Activated CD4-positive, alpha-beta memory T cell treated with anti-CD3 and anti-CD28 coated beads for 36 hours (primary cell): ENCODE results near the gene USF2. TPM values are rescaled to one million over a fixed set of nuclear protein-coding genes. Genes with fewer than 3 reads are reported as not detected.

Experiments used
- CTCF ChIA-PET: fragments of 350-600 bp; sonication (Branson Sonifier 250); formaldehyde crosslinking; loops from one replicate; lab custom pipeline; 2021; ENCODE audit warnings: antibody characterized with exemption, inconsistent platforms; lab: Charles Lee
- POLR2A ChIA-PET: fragments of 350-600 bp; sonication (Branson Sonifier 250); formaldehyde crosslinking; loops from one replicate; lab custom pipeline; 2021; ENCODE audit warnings: antibody characterized with exemption; lab: Charles Lee
- DNase-seq: peaks from one replicate; pipeline ENCODE4 v3.0.0-alpha.2; 2020
- H3K27ac Mint-ChIP-seq: one replicate; pipeline ENCODE4 v1.8.0; 2021; ENCODE audit warnings: mixed read lengths
- H3K27me3 Mint-ChIP-seq: one replicate; pipeline ENCODE4 v1.8.0; 2021; ENCODE audit warnings: mixed read lengths
- H3K36me3 Mint-ChIP-seq: one replicate; pipeline ENCODE4 v1.8.0; 2021; ENCODE audit warnings: mixed read lengths
- H3K4me1 Mint-ChIP-seq: one replicate; pipeline ENCODE4 v1.8.0; 2021; ENCODE audit warnings: low read depth, mixed read lengths
- H3K4me3 Mint-ChIP-seq: one replicate; pipeline ENCODE4 v1.8.0; 2021; ENCODE audit warnings: mild to moderate bottlenecking, mixed read lengths
- H3K9me3 Mint-ChIP-seq: one replicate; pipeline ENCODE4 v1.8.0; 2021; ENCODE audit warnings: mixed read lengths
- intact Hi-C: fragments of 100-400 bp; cut with micrococcal nuclease; formaldehyde crosslinking; loops from one replicate; pipeline ENCODE4 v1.15.1; 2023
- total RNA-seq, 2 experiments: library from RNA; stranded (reverse); gene quantifications; one replicate each; pipeline ENCODE4 v1.2.3, GENCODE V29; 2021

USF2 gene
- total RNA-seq, 2 experiments from 2014 or later: 117 to 121 TPM

GRCh38 chr19:35247526-35248309, 21.0 kb upstream of the USF2 start:
- Mint-ChIP-seq H3K36me3 (peaks cover 21% of the 10 kb centered on the region), H3K27ac (peak overlapping the region; percentile 96), H3K4me3 (peak overlapping the region; percentile 86), H3K4me1 (peaks cover 44% of the 10 kb centered on the region), H3K9me3 (no peaks in the 10 kb centered on the region), H3K27me3 (peaks cover 1% of the 10 kb centered on the region)
- CTCF ChIA-PET: no interaction called here
- intact Hi-C loops: loop anchor here (1.0 to 2.0 kb wide), 3 partner anchors 22 to 92 kb away; no protein-coding TSS in a partner anchor
- DNase-seq: peak; percentile 76
- POLR2A ChIA-PET: no interaction called here

GRCh38 chr19:35248310-35249145, 20.2 kb upstream of the USF2 start, which contains the start of gene LSR:
TSS of gene LSR (plus strand) at chr19:35249002. CDS start at chr19:35249023, 21 bp downstream.
- peak within 1 kb of the TSS; percentile 96 for H3K27ac Mint-ChIP-seq
- intact Hi-C loops: loop anchor here (1.0 kb wide), 1 partner anchor 21 kb away; no protein-coding TSS in a partner anchor

DNA sequence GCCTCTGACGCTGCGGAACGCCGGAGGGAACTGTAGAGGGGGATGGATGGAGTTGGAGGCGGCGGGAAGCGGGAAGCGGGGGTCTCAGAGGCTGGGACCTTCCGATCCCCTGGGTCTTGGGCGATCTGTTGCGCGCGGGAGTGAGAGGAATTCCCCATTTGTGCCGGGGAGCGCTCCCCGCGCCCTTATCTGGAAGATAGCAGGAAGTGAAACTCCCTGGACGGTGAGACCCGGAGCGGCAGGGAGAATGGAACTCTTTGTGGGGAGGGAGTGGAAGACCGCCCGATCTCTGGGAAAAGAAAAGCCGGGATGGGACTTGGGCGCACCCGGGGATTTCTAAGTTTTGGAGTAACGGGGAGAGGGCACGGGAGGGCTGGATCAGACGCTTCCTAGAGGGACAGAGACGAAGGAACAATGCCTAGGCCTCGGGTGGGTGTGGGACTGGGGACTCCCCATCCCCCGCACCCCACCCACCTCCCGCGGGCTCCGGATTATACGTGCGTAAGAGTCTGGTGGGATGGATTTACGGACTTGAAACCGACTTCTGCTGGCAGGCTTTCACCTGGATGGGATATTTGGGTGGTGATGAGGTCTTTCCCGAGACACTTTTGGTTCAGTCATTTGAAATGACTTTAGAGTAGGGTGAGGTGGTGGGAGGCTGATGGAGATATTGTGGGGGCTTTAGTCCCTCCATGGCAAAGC, 19.5 kb upstream of the USF2 start:
- POLR2A ChIA-PET: no interaction called here
- peaks cover 1% of the 10 kb centered on the region for H3K27me3 Mint-ChIP-seq

More at GRCh38 chr19:35248310-35249145, 20.2 kb upstream of the USF2 start, which contains the start of gene LSR:
- ChIA-PET POLR2A (no interaction called here), CTCF (no interaction called here)
- no peaks in the 10 kb centered on the region for H3K9me3 Mint-ChIP-seq
- peaks cover 45% of the 10 kb centered on the region for H3K4me1 Mint-ChIP-seq
- H3K27me3 Mint-ChIP-seq: peaks cover 1% of the 10 kb centered on the region
- DNase-seq: peak; percentile 85
- peak within 1 kb of the TSS; percentile 86 for H3K4me3 Mint-ChIP-seq
- H3K36me3 Mint-ChIP-seq: peaks cover 23% of the 10 kb centered on the region

DNA sequence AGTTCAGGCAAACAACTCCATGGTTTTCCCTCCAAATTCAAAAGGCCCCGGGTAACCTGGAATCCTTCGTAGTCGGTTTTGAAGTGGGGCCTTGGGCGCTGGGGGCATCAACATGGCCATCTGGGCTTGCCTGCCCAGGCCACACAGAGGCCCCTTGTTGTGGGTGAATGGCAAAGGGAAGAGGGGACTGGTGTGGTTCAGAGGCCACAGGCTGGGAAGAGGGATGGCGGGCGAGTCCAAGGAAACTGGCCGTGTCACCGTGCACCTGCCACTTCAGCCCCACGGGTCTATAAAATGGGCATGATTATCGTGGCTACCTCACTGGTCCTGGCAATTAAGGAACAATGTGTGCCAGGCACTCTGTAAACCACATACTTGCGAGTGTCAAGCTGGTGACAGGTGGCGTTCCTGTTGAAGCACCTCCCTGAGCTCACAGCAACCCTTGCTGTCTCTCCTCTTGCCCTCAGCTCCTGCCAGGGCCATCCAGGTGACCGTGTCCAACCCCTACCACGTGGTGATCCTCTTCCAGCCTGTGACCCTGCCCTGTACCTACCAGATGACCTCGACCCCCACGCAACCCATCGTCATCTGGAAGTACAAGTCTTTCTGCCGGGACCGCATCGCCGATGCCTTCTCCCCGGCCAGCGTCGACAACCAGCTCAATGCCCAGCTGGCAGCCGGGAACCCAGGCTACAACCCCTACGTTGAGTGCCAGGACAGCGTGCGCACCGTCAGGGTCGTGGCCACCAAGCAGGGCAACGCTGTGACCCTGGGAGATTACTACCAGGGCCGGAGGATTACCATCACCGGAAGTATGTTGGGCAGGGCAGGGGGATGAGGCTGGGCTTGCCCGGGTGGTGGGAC, 18.7 kb upstream of the USF2 start:
- Mint-ChIP-seq H3K4me3 (peak overlapping the region; percentile 86), H3K4me1 (peaks cover 42% of the 10 kb centered on the region), H3K9me3 (no peaks in the 10 kb centered on the region), H3K27me3 (peaks cover 1% of the 10 kb centered on the region), H3K36me3 (peaks cover 20% of the 10 kb centered on the region), H3K27ac (peak overlapping the region; percentile 29)
- peak; percentile 7 for DNase-seq
- ChIA-PET POLR2A (interaction anchor here (0.8 kb wide), 1 partner anchor 44 kb away, joined by 3 read pairs; no protein-coding TSS in a partner anchor), CTCF (interaction anchor here (0.6 to 2.2 kb wide), 2 partner anchors 108 to 191 kb away, joined by 3 to 8 read pairs; no protein-coding TSS in a partner anchor)
- intact Hi-C loops: no loop called here

More for the DNA sequence above, 19.5 kb upstream of the USF2 start:
- Mint-ChIP-seq H3K36me3 (peaks cover 21% of the 10 kb centered on the region), H3K4me3 (peak overlapping the region; percentile 86), H3K27ac (peak overlapping the region; percentile 96), H3K4me1 (peaks cover 42% of the 10 kb centered on the region), H3K9me3 (no peaks in the 10 kb centered on the region)
- peak; percentile 8 for DNase-seq
- intact Hi-C loops: no loop called here
- CTCF ChIA-PET: no interaction called here

GRCh38 chr19:35251456-35251855, 17.3 kb upstream of the USF2 start:
- intact Hi-C loops: no loop called here
- H3K27me3 Mint-ChIP-seq: peaks cover 1% of the 10 kb centered on the region
- H3K4me1 Mint-ChIP-seq: peaks cover 45% of the 10 kb centered on the region
- ChIA-PET POLR2A (interaction anchor here (0.9 to 1.1 kb wide), 2 partner anchors 13 to 96 kb away, joined by 3 read pairs; no protein-coding TSS in a partner anchor), CTCF (interaction anchor here (0.9 to 2.2 kb wide), 2 partner anchors 110 to 116 kb away, joined by 3 to 8 read pairs; partner anchors contain the start of gene LGI4)
- H3K9me3 Mint-ChIP-seq: no peaks in the 10 kb centered on the region
- peak; percentile 6 for DNase-seq
- H3K36me3 Mint-ChIP-seq: peaks cover 24% of the 10 kb centered on the region
- H3K4me3 Mint-ChIP-seq: no peak overlapping the region
- H3K27ac Mint-ChIP-seq: no peak overlapping the region

DNA sequence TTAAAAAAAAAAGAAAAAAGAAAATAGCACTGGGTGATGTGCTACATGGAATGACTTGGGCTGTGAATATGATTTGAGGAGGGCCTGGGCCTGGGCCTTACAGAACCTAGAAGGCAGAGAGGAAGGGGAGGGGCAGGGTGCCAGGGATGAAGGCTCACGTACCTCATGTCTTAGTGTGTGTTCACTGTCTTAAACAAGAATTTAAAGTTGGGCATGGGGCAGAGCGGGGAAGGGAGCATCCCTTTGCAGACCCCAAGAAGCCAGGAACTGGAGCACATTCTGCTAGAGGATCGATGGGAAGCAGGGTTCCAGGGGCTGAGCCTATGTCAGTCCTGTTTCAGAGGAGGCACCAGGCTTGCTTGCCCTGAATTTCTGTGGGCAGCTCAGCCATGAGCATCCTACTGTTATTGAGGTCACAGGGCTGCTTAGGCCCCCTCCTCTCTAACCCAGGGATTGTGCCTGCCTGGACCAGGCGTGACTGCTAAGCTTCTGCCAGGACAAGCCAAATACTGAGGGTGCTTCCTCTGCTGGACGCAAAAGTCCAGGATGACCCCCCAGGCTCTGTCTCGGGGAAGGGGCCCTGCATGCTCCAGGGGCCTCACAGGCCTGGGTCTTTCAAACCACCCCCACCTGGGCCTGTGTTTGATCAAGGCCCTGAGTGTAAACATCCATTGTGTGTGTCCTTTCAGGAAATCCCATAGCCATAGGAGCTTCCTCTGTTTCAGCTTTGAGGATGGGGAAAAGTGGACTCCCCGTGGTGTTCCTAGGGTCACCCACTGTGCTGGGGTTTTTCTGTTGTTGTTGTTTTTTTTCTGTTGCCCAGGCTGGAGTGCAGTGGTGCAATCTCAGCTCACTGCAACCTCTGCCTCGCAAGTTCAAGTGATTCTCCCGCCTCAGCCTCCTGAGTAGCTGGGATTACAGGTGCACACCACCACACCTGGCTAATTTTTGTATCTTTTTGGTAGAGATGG, 15.2 kb upstream of the USF2 start:
- intact Hi-C loops: no loop called here
- peak; percentile 5 for DNase-seq
- no peak overlapping the region for H3K4me3 Mint-ChIP-seq
- no peak overlapping the region for H3K27ac Mint-ChIP-seq
- POLR2A ChIA-PET: no interaction called here
- no peaks in the 10 kb centered on the region for H3K9me3 Mint-ChIP-seq
- CTCF ChIA-PET: no interaction called here
- peaks cover 46% of the 10 kb centered on the region for H3K4me1 Mint-ChIP-seq
- peaks cover 1% of the 10 kb centered on the region for H3K27me3 Mint-ChIP-seq
- peaks cover 28% of the 10 kb centered on the region for H3K36me3 Mint-ChIP-seq

DNA sequence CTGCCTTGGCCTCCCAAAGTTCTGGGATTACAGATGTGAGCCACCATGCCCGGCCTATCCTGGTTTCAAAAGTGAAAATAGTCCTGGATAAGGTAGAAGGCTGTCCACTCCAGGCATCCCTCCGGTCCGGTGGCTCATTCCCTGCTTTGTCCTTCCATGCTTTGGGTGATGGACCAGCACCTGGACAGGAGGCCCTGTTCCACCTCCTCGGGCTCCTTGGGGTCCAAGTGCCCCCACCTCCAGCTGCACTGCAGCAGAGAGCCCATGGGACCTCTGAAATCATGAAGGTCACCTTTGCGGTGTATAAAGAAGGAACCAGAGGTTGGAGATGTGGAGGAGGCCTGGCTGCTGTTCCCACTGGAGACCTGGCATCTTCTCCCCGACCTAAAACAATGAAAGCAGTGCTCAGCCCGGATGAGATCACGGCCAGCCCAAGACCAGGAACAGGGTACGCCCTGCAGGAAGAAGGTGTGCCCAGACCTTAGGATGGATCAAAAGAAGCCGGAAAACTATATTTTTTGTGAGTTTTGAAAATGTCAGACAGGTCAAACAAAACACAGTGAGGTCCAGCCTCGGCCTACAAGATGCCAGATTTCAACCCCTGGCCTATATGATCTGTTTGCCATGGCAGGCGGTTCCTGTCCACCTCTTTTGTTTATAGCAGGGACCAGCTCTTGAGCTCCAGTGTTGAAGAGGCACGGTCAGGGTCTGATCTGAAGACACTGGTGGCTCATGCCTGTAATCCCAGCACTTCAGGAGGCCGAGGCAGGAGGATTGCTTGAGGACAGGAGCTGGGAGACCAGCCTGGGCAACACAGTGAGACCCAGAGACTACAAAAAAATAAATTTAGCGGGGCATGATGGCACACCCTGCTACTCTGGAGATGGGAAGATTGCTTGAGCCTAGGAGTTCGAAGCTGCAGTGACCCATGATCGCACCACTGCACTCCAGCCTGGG, 14.1 kb upstream of the USF2 start:
- DNase-seq: peak; percentile 5
- ChIA-PET POLR2A (no interaction called here), CTCF (interaction anchor here (0.6 kb wide), 1 partner anchor 100 kb away, joined by 3 read pairs; the partner anchor contains the start of gene FXYD5)
- H3K9me3 Mint-ChIP-seq: no peaks in the 10 kb centered on the region
- H3K4me1 Mint-ChIP-seq: peaks cover 38% of the 10 kb centered on the region
- H3K4me3 Mint-ChIP-seq: no peak overlapping the region
- peaks cover 28% of the 10 kb centered on the region for H3K36me3 Mint-ChIP-seq
- intact Hi-C loops: no loop called here
- H3K27ac Mint-ChIP-seq: no peak overlapping the region
- H3K27me3 Mint-ChIP-seq: no peaks in the 10 kb centered on the region

DNA sequence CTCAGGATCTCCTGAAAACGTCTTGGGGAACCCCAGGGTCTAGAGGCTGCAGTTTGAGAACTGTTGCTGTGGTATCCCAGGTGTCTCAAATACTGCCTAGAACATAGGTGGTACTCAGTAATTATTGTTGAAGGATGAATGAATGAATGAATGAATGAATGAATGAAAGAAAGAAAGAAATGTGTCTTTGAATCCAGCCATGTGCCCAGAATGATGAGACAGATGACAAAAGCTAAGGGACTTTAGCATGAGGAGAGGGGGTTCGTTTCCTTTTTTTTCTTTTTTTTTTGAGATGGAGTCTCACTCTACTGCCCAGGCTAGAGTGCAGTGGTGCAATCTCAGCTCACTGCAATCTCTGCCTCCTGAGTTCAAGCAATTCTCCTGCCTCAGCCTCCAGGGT, 12.2 kb upstream of the USF2 start:
- Mint-ChIP-seq H3K9me3 (no peaks in the 10 kb centered on the region), H3K4me3 (no peak overlapping the region), H3K36me3 (peaks cover 17% of the 10 kb centered on the region), H3K4me1 (peaks cover 26% of the 10 kb centered on the region), H3K27ac (no peak overlapping the region), H3K27me3 (no peaks in the 10 kb centered on the region)
- intact Hi-C loops: no loop called here
- ChIA-PET POLR2A (interaction anchor here (0.6 kb wide), 1 partner anchor 18 kb away, joined by 4 read pairs; no protein-coding TSS in a partner anchor), CTCF (interaction anchor here (1.5 kb wide), 1 partner anchor 142 kb away, joined by 5 read pairs; no protein-coding TSS in a partner anchor)
- DNase-seq: no peak

DNA sequence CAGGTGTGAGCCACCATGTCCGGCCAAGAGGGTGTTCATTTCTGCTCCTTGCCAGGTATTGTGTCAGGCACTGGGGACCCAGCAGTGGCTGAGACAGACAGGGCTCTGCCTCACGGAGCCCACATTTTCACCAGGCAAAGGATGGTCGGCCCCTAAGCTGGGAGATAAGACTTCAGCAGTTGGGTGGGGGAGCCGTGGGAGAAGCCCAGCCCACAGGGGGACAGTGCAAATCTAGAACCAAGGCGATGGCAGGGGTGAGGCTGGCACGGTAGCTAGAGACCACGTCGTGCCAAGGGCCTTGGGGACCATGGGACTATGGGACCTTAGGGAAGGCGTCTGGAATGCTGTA, 11.7 kb upstream of the USF2 start:
- Mint-ChIP-seq H3K27ac (peak overlapping the region; percentile 15), H3K4me1 (peaks cover 25% of the 10 kb centered on the region), H3K9me3 (no peaks in the 10 kb centered on the region), H3K36me3 (peaks cover 15% of the 10 kb centered on the region), H3K27me3 (no peaks in the 10 kb centered on the region), H3K4me3 (no peak overlapping the region)
- DNase-seq: peak; percentile 6
- POLR2A ChIA-PET: no interaction called here
- intact Hi-C loops: no loop called here
- CTCF ChIA-PET: interaction anchor here (1.5 kb wide), 1 partner anchor 142 kb away, joined by 5 read pairs; no protein-coding TSS in a partner anchor
